Retina (tissue), 1 donor: Measurements from ENCODE around the gene PVALEF.

Source experiments
- DNase-seq: peaks from one replicate; pipeline ENCODE4 v3.0.0-alpha.2; 2016

PVALEF gene

GRCh38 chr17:81186203-81186602, 20.9 kb downstream of the PVALEF start:
- DNase-seq, result no peak

DNA sequence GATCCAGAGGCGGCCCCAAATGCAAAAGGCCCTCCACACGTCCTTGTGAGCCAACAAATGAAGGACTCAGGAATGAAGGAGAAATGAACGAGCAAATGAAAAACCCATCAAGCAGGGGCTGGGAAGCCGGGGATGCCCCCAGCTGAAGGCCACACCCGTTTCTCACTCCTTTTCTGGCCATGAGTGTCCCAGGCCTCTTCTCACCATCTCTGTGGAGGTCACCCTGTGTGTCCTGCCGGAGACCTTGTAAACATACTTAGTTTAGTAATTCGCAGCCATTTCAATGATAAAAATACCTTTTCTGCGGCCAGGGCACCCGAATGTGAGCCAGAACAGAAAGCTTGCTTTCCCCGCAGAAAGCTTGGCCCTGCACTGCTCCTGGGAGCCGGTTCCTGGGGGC, 21.8 kb downstream of the PVALEF start:
- DNase-seq, result no peak

DNA sequence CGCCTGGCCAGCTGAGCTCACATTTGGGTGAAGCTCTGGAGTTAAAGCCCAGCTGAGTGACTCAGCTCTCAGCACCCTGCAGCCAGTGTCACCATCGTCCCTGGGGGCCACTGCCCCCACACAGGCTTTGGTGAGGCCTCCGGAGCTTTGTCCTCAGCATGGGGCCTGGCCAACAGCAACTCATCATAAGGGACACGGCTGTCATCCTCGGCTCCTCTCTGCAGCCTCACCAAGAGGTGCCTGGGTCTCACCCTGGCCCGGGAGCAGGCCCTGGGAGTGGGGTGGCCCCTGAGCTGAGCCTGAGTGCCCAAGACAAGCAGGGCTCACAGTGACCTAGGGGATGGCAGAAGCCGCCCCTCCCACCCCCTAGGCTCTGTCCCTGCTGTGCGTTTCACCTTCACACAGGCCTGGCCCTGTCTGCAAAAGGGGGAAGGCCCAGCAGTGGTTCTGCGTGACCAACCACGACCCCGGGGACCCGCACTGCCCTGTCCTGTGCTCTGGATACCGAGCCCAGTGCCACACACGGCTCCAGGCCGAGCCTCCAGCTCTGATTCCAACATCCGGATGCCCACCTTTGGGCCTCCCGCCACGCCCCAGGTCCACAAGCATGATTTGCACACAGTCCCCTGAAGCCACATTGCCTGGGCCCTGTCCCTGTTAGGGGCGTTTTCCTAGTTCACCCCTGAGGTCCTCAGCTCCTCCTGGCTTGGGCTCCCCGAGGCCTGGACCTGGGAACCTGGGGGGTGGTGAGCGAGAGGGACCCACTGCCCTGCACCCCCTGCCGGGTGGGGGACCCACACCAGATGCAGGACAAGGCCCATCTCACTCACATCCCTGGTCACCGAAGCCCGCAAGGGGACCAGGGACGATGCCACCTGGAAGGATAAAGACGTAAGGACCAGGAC, 22.5 kb downstream of the PVALEF start:
- DNase-seq, result no peak

DNA sequence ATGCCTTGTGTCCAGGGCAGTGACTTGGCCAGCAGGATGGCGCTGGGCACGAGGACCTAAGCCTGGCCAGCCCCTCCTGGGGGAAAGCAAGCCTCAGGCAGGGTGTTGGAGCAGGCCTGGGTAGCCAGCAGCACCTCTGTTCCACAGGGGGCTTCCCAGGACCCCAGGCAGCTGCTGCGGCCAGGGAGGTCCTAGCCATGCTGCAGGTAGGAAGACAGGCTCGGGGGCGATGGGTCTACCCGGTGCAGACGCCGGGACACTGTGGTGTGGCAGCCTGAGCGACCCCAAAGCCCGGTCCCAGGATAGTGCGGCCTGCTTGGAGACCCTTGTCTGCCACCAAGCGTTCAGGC, 23.2 kb downstream of the PVALEF start:
- no peak for DNase-seq

DNA sequence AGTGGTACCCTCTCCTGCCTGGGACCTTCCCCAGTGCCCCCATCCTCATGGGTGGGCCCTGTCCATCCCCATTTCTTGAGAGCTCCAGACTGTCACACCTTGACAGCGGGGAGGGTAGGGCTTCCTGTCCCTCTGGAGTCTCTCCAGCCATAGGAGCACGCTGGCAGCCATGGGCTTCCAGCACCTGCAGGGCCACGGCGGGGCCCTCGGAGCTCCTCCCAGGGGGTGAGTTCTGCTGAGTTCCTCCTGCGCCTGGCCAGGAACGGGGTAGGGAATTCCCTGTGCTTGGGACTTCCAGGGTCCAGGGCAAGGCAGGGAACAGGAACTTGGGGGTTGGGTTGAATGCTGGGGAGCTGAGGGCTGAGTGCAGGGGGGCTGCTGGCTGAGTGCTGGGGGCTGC, 23.7 kb downstream of the PVALEF start:
- DNase-seq, result no peak

GRCh38 chr17:81189670-81190530, 24.6 kb downstream of the PVALEF start:
- no peak for DNase-seq

DNA sequence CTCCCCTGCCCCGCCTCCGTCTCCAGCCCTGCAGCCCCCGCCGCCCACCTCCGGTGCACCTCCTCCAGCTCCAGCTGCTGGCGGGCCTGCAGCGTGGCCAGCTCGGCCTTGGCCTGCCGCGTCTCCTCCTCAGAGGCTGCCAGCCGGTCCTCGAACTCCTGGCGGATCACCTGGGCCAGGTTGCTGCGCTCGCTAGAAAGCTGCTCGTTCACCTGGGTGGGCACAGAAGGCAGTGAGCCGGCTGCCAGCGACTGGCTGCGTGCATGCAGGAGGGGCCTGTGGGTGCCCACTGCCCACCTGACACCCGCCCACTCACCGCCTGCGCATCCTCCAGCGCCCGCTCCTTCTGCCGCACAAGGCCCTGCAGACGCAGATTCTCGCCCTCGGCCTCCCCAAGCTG, 25.3 kb downstream of the PVALEF start:
- DNase-seq, result no peak

DNA sequence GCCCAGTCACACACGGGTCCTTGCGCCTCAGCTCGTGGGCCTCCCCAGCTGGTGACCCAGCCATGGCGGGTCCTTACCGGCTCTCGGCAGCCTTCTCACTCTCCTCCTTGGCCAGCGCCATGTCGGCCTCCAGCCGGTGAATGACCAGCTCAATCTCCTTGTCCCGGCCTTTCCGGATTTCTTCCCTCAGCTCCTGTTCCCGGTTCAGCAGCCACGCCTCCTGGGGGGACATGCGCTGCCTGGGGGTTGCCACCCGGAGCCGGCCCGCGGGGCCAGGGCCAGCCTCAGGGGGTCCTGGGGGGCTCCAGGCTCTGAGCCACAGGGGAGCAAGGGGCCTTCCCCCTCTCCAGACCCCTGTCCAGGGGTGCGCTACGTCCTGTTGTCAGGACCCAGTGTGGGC, 25.8 kb downstream of the PVALEF start:
- DNase-seq, result no peak

GRCh38 chr17:81191646-81192045, 26.3 kb downstream of the PVALEF start:
- DNase-seq, result no peak

- no peak for DNase-seq
Observed at GRCh38 chr17:81192386-81193050, 27.2 kb downstream of the PVALEF start.

- DNase-seq, result no peak
Observed at GRCh38 chr17:81193051-81193410, 27.7 kb downstream of the PVALEF start.

GRCh38 chr17:81193470-81194224, 28.3 kb downstream of the PVALEF start:
- no peak for DNase-seq

DNA sequence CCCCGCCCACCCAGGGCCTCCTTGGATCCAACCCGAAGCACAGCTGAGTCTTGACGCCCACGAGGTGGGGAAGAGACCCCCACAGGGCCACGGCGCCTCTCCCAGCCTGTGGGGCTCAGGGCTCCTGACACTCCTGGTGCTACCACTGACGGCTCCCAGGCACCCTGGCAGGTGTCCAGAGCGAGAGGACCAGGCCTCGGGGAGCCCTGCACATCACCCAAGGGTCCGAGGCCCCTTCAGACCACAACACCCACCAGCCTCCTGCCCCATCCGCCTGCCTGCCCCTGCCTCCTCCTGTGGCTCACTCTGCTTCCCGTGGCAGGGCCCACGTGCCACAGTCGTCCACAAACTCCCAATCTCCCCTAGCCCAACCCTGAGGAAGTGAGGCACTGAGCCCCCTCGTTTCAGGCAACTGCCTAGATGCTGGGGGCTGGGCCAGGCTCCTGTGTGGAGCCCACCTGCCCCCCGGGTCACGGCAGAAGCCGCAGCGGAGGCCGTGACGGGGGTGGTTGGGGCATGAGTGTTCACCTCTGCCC, 29.0 kb downstream of the PVALEF start:
- DNase-seq, result no peak

GRCh38 chr17:81194941-81195901, 29.9 kb downstream of the PVALEF start:
- DNase-seq, result no peak

DNA sequence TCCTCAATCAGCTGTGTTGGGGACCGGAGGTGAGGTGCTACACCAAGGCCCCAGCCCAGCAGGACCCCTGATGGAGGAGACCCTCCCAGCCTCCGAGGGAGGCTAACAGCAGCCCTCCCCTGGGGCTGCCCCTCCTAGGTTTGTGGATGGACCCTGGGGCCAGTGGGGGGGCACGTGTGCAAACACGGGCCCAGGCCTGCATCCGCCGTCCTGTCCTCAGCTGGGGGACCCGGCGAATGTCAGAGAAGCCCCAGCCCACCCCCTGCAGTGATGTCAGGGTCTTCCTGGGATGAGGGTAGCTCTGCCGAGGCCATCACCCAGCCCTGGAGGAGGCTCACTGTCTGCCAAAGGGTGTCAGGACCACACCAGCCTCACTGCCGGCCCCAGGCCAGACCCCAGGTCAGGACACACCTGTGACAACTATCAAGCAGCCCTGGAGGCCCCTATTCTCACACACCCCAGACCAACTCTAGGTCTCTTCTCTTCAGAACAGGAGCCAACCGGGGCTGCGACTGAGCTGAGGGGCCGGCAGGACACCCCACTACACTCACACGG, 30.7 kb downstream of the PVALEF start:
- DNase-seq, result no peak

DNA sequence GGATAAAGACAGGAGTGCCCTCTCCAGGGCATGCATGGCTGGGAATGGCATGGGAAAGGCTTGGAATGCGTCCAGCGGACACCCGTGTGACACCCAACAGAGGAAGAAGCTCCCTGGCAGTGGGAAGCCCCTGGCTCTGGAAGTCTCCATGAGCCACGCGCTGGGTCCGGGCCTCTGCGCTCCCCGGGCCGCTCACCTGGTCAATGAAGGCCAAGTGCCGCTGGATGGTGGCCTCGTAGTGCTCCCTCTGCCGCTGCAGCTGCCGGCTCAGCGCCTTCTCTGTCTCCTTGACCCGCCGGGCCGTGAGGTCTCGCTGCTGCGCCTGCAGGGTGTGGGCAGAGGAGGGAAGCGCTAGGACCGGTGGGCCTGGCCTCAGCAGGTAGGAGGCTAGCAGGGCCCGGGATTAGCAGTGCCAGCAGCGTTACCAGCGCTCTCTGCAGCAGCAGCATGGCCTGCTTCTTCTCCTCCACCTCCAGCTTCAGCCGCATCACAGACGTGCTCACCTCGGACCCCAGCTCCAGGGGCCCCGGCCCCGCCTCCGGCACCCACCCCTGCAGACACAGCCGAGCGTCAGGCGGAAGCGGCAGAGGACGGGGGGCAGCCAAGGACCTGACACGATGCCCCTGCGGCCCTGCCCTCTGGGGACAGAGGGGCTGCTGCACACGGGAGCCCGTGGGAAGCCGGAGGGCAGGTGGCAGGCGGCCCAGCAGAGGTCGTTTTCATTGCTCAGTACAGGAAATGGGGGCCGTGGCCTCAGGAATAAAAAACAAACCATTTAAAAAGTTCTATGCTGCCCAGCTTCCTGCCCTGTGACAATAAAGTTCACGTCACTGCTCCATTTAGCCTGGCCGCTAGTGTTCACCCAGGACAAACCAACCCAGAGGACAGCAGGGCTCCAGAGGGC, 31.4 kb downstream of the PVALEF start:
- no peak for DNase-seq

DNA sequence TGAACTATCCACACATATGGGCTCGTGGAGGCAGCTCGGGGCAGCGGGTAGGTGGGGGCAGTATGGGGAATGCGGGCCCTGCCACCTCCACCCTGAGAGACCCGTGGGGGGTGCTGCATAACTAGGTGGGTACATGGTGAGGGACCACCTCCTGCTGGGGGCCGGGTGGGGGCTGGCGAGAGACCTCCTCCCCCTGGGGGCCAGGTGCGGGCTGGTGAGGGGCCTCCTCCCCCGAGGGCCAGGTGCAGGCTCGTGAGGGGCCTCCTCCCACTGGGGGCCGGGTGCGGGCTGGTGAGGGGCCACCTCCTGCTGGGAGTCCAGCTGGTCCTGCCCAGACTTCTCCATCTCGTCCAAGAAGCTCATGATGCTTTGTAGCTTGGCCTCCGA, 32.1 kb downstream of the PVALEF start:
- DNase-seq, result no peak

DNA sequence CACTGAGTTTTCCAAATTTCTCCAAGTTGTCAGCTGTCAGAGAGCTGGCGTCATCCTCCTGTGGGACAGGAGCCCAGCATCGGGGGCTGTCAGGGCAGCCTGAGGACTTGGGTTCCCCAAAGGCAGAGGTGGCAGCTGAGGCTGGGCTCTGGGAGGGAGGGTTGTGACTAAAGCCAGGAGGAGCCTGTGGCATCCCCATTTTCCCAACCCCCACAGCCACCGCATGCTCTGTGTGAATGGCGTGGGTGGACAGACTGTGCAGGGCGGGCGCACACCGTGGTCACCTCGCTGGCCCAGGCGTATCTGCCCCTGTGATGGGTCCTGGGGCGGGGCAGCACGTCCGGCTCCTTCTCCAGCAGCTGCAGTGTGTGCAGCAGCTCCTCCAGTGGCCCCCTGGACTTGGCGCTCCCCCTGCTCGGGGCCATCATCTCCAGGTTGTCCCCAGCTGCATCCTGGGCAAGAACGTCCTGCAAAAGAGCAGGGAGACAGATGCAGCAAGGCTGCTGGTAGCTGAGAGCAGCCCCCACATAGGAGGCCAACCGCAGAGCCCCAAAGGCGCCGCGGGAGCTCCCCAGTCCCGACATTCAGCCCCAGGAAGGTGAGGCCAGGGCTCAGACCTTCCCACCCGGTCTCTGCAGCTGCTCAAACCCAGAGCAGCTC, 32.7 kb downstream of the PVALEF start:
- no peak for DNase-seq

DNA sequence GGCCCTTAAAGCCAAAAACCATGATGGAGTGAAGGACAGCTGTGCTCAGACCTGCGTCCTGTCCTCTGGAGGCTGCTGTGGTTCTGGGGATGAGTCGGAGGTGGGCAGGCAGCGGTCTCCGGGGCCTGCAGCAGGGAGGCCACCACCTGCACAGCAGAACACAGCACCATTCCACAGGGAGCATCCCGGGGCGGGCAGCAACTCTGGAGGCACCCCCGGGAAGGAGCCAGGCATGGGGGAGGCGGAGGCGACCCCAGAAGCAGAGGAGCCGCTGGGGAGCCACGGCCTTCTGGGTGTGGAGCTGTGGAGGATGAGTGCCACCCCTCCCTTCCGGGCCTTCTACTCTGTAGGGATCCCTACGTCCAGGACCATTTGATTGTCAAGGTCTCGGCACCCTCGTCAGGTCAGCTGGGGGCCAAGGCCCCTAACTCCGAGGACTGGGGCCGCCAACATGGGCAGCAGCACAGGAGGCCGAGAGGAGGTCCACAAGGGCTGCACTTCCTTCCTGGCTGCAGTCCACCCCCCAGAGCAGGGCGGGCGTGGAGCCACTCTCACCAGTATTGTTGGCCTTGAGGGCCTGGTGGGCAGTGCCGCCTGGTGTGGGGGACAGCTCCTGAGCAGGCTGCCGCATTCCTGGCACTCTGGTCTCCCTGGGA, 33.6 kb downstream of the PVALEF start:
- DNase-seq, result no peak
